GM19455 (cell line): ENCODE data around the gene UPK1B.

Experiments
- ATAC-seq: cut with Tn5 transposase; IDR thresholded peaks from one replicate; pipeline ENCODE4 v1.9.1; 2021; ENCODE audit not compliant: unreplicated experiment

The UPK1B gene

GRCh38 chr3:119175872-119176756, 2.7 kb downstream of the UPK1B start:
- ATAC-seq, result no peak

GRCh38 chr3:119176778-119177177, 3.4 kb downstream of the UPK1B start:
- no peak for ATAC-seq

GRCh38 chr3:119177321-119177720, 3.9 kb downstream of the UPK1B start:
- ATAC-seq, result no peak

- no peak for ATAC-seq
Measured at GRCh38 chr3:119181765-119182164, 8.4 kb downstream of the UPK1B start.

GRCh38 chr3:119184111-119184510, 10.7 kb downstream of the UPK1B start:
- ATAC-seq, result no peak

GRCh38 chr3:119184796-119185570, 11.6 kb downstream of the UPK1B start:
- ATAC-seq, result no peak

- no peak for ATAC-seq
Measured at GRCh38 chr3:119187266-119187665, 13.9 kb downstream of the UPK1B start.

GRCh38 chr3:119191800-119192199, 18.4 kb downstream of the UPK1B start:
- no peak for ATAC-seq

GRCh38 chr3:119194237-119195150, 21.1 kb downstream of the UPK1B start:
- no peak for ATAC-seq

- ATAC-seq, result no peak
Measured at GRCh38 chr3:119195151-119195476, 21.7 kb downstream of the UPK1B start.

GRCh38 chr3:119195911-119196310, 22.5 kb downstream of the UPK1B start:
- ATAC-seq, result no peak

GRCh38 chr3:119205209-119205608, 31.8 kb downstream of the UPK1B start:
- ATAC-seq, result no peak

GRCh38 chr3:119205685-119206084, 32.3 kb downstream of the UPK1B start:
- no peak for ATAC-seq

- no peak for ATAC-seq
Measured at GRCh38 chr3:119206611-119207511, 33.5 kb downstream of the UPK1B start.

GRCh38 chr3:119207512-119207875, 34.1 kb downstream of the UPK1B start:
- no peak for ATAC-seq

GRCh38 chr3:119211193-119211592, 37.8 kb downstream of the UPK1B start:
- ATAC-seq, result no peak

- no peak for ATAC-seq
Measured at GRCh38 chr3:119211803-119212202, 38.4 kb downstream of the UPK1B start.

- ATAC-seq, result peak; percentile 97
Measured at GRCh38 chr3:119219069-119219468, 45.7 kb downstream of the UPK1B start.

GRCh38 chr3:119220198-119220597, 46.8 kb downstream of the UPK1B start:
- ATAC-seq, result no peak

- no peak for ATAC-seq
Measured at GRCh38 chr3:119220970-119221667, 47.7 kb downstream of the UPK1B start.
